ENCODE measurements around the gene CPHXL2. TPM values are rescaled to one million over a fixed set of nuclear protein-coding genes. Genes with fewer than 3 reads are reported as not detected.

CPHXL2 gene
- total RNA-seq, 1 experiment from 2014 or later: not detected

- ChIA-PET POLR2A (ENCODE audit: unreplicated experiment) (no interaction called here), CTCF (no interaction called here)
- H3F3A ChIP-seq (ENCODE audit: low read length, unreplicated experiment): no peaks in the 10 kb centered on the region
- no peaks in the 10 kb centered on the region for H3K9me3 ChIP-seq (ENCODE audit: low read length)
- H3K4me3 ChIP-seq (ENCODE audit: low read length): no peak overlapping the region
- H4K20me1 ChIP-seq (ENCODE audit: low read length): no peaks in the 10 kb centered on the region
- H3K36me3 ChIP-seq (ENCODE audit: low read depth, low read length): peaks cover 48% of the 10 kb centered on the region
- TF ChIP-seq, protein P1, sequence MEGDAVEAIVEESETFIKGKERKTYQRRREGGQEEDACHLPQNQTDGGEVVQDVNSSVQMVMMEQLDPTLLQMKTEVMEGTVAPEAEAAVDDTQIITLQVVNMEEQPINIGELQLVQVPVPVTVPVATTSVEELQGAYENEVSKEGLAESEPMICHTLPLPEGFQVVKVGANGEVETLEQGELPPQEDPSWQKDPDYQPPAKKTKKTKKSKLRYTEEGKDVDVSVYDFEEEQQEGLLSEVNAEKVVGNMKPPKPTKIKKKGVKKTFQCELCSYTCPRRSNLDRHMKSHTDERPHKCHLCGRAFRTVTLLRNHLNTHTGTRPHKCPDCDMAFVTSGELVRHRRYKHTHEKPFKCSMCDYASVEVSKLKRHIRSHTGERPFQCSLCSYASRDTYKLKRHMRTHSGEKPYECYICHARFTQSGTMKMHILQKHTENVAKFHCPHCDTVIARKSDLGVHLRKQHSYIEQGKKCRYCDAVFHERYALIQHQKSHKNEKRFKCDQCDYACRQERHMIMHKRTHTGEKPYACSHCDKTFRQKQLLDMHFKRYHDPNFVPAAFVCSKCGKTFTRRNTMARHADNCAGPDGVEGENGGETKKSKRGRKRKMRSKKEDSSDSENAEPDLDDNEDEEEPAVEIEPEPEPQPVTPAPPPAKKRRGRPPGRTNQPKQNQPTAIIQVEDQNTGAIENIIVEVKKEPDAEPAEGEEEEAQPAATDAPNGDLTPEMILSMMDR (conservative IDR thresholded peaks at IDR 0.05; ENCODE audit: low read depth, low read length): no peak
- TF ChIP-seq EZH2 (IDR thresholded peaks at IDR 0.05; ENCODE audit: low read length, unreplicated experiment): no peak
- no peak for TF ChIP-seq EZH2phosphoT487 (IDR thresholded peaks at IDR 0.05; ENCODE audit: borderline replicate concordance, low read length)
- no peak overlapping the region for H3K27ac ChIP-seq (ENCODE audit: low read length)
- no peaks in the 10 kb centered on the region for H3K4me1 ChIP-seq (ENCODE audit: insufficient read depth, low read length)
- no peak overlapping the region for H3K4me2 ChIP-seq (ENCODE audit: low read length)
- H3K79me2 ChIP-seq (ENCODE audit: low read length): 0 out of 2 replicates have a peak, but pooled peaks cover 3% of the 10 kb centered on the region
- H3K9ac ChIP-seq (ENCODE audit: low read length): no peak overlapping the region
- DNase-seq (no peak), ATAC-seq (no peak)
- intact Hi-C loops (cut with micrococcal nuclease): no loop called here
- H3K9me2 ChIP-seq (replicated peaks; ENCODE audit: low read length): no peaks in the 10 kb centered on the region
- H3K27me3 ChIP-seq (ENCODE audit: low read length): no peaks in the 10 kb centered on the region
- no peak overlapping the region for H2AFZ ChIP-seq (ENCODE audit: low read length)
- BruUV-seq (replicated peaks): no TSS peak
Measured at GRCh38 chr16:75635036-75635435, 41.8 kb downstream of the CPHXL2 start.

DNA sequence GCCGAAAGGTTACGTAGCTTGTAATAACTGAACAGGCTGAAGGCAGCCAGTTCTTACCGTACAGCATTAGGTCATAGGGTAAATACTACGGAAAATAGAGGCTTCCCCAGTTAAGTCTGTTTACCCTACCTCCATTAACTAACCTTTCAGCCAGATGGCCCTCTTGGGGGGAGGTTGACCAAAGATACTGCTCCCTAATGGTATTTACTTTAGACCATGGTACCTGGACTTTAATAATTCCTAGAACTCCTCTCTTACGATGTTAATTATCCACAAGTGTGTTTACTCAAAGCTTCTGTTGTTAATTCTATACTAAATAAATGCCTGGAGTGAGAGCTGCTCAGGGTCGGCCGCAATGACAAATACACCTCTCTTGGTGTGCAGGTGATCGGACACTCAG lies 44.0 kb downstream of the CPHXL2 start:
- Histone ChIP-seq H3K79me2 (ENCODE audit: low read length) (0 out of 2 replicates have a peak, but pooled peaks cover 2% of the 10 kb centered on the region), H3K27ac (ENCODE audit: low read length) (no peak overlapping the region), H3K36me3 (ENCODE audit: low read depth, low read length) (peaks cover 60% of the 10 kb centered on the region), H3K4me1 (ENCODE audit: insufficient read depth, low read length) (no peaks in the 10 kb centered on the region), H2AFZ (ENCODE audit: low read length) (no peak overlapping the region), H3K4me3 (ENCODE audit: low read length) (no peak overlapping the region), H3K27me3 (ENCODE audit: low read length) (no peaks in the 10 kb centered on the region), H4K20me1 (ENCODE audit: low read length) (no peaks in the 10 kb centered on the region), H3F3A (ENCODE audit: low read length, unreplicated experiment) (no peaks in the 10 kb centered on the region), H3K9ac (ENCODE audit: low read length) (no peak overlapping the region), H3K4me2 (ENCODE audit: low read length) (no peak overlapping the region), H3K9me3 (ENCODE audit: low read length) (no peaks in the 10 kb centered on the region), H3K9me2 (replicated peaks; ENCODE audit: low read length) (no peaks in the 10 kb centered on the region)
- CTCF ChIA-PET: no interaction called here
- intact Hi-C loops (cut with micrococcal nuclease): no loop called here
- BruUV-seq (replicated peaks): no TSS peak
- ATAC-seq (no peak), DNase-seq (no peak)
- TF ChIP-seq EZH2 (IDR thresholded peaks at IDR 0.05; ENCODE audit: low read length, unreplicated experiment) (no peak), EZH2phosphoT487 (IDR thresholded peaks at IDR 0.05; ENCODE audit: borderline replicate concordance, low read length) (no peak)
- TF ChIP-seq, protein P1 (conservative IDR thresholded peaks at IDR 0.05; ENCODE audit: low read depth, low read length): no peak
- POLR2A ChIA-PET (ENCODE audit: unreplicated experiment): no interaction called here

DNA sequence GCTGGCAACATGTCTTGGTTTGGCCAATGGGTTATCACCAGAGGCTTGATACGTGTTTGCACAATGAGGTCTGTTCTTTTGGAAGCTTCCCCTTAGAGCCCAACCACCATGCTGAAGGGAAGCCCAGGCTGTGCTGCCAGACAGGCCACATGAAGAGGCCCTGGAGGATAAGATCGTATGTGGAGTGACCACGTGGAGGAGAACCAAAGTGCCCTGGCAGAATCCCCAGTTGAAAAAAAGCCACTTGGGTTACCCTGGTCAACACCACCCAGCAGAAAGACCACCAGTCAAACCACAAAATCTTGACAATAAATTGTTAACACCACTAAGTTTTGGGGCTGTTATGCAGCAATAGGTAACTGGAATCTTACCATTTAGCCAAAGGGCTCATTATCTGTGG lies 46.8 kb downstream of the CPHXL2 start:
- no peaks in the 10 kb centered on the region for H3K9me3 ChIP-seq (ENCODE audit: low read length)
- H3K36me3 ChIP-seq (ENCODE audit: low read depth, low read length): peaks cover 62% of the 10 kb centered on the region
- H3K4me2 ChIP-seq (ENCODE audit: low read length): no peak overlapping the region
- BruUV-seq (replicated peaks): no TSS peak
- no peaks in the 10 kb centered on the region for H3K27me3 ChIP-seq (ENCODE audit: low read length)
- ChIA-PET POLR2A (ENCODE audit: unreplicated experiment) (no interaction called here), CTCF (no interaction called here)
- no peaks in the 10 kb centered on the region for H3K9me2 ChIP-seq (replicated peaks; ENCODE audit: low read length)
- TF ChIP-seq EZH2 (IDR thresholded peaks at IDR 0.05; ENCODE audit: low read length, unreplicated experiment) (no peak), EZH2phosphoT487 (IDR thresholded peaks at IDR 0.05; ENCODE audit: borderline replicate concordance, low read length) (no peak)
- TF ChIP-seq, protein P1 (conservative IDR thresholded peaks at IDR 0.05; ENCODE audit: low read depth, low read length): no peak
- no peaks in the 10 kb centered on the region for H3K79me2 ChIP-seq (ENCODE audit: low read length)
- intact Hi-C loops (cut with micrococcal nuclease): no loop called here
- H3K9ac ChIP-seq (ENCODE audit: low read length): no peak overlapping the region
- no peaks in the 10 kb centered on the region for H3F3A ChIP-seq (ENCODE audit: low read length, unreplicated experiment)
- no peak overlapping the region for H2AFZ ChIP-seq (ENCODE audit: low read length)
- H3K4me3 ChIP-seq (ENCODE audit: low read length): no peak overlapping the region
- ATAC-seq (no peak), DNase-seq (no peak)
- H3K27ac ChIP-seq (ENCODE audit: low read length): no peak overlapping the region
- no peaks in the 10 kb centered on the region for H4K20me1 ChIP-seq (ENCODE audit: low read length)
- no peaks in the 10 kb centered on the region for H3K4me1 ChIP-seq (ENCODE audit: insufficient read depth, low read length)
